NT2/D1 (cell line): ENCODE results near the gene LTBP1.

Source experiments
- DNase-seq: peaks from one replicate; pipeline ENCODE4 v3.0.0-alpha.2; 2011; ENCODE audit warnings: low read depth, low spot score
- H3K27me3 ChIP-seq: 2 replicates; pipeline ENCODE4 v1.6.0; 2011; ENCODE audit warnings: mild to moderate bottlenecking; ENCODE audit not compliant: insufficient read length, insufficient read depth
- H3K36me3 ChIP-seq: 2 replicates; pipeline ENCODE4 v1.6.1; 2011; ENCODE audit warnings: mild to moderate bottlenecking, low read length, mixed read lengths; ENCODE audit not compliant: insufficient read depth, insufficient read length
- H3K4me1 ChIP-seq: 2 replicates; pipeline ENCODE4 v1.5.1; 2011; ENCODE audit not compliant: insufficient read depth, insufficient read length
- H3K4me3 ChIP-seq: 2 replicates; pipeline ENCODE4 v1.5.1; 2011; ENCODE audit warnings: low read depth; ENCODE audit not compliant: insufficient read length
- H3K9ac ChIP-seq: 2 replicates; pipeline ENCODE4 v1.6.0; 2011; ENCODE audit warnings: low read depth; ENCODE audit not compliant: insufficient read length
- H3K9me3 ChIP-seq: 2 replicates; pipeline ENCODE4 v1.5.1; 2011; ENCODE audit warnings: mild to moderate bottlenecking, low read length; ENCODE audit not compliant: insufficient read depth
- SUZ12 ChIP-seq: IDR thresholded peaks from 2 replicates; pipeline ENCODE4 v1.6.1; 2011; ENCODE audit not compliant: insufficient read length, insufficient read depth; ENCODE audit errors: extremely low read depth
- YY1 ChIP-seq: IDR thresholded peaks from 2 replicates; pipeline ENCODE4 v1.6.1; 2011; ENCODE audit not compliant: insufficient read length, insufficient read depth
- ZNF274 ChIP-seq: IDR thresholded peaks from 2 replicates; pipeline ENCODE4 v1.6.1; 2011; ENCODE audit warnings: mild to moderate bottlenecking, low read depth, low read length

LTBP1 gene

GRCh38 chr2:33134086-33134771 is 187.5 kb downstream of the LTBP1 start:
- no peak for DNase-seq
- Histone ChIP-seq H3K36me3 (no peaks in the 10 kb centered on the region), H3K4me3 (no peak overlapping the region), H3K27me3 (no peaks in the 10 kb centered on the region), H3K9me3 (no peaks in the 10 kb centered on the region), H3K4me1 (no peaks in the 10 kb centered on the region), H3K9ac (no peak overlapping the region)
- TF ChIP-seq SUZ12 = no peak
- TF ChIP-seq YY1 = no peak
- TF ChIP-seq ZNF274 = no peak

DNA sequence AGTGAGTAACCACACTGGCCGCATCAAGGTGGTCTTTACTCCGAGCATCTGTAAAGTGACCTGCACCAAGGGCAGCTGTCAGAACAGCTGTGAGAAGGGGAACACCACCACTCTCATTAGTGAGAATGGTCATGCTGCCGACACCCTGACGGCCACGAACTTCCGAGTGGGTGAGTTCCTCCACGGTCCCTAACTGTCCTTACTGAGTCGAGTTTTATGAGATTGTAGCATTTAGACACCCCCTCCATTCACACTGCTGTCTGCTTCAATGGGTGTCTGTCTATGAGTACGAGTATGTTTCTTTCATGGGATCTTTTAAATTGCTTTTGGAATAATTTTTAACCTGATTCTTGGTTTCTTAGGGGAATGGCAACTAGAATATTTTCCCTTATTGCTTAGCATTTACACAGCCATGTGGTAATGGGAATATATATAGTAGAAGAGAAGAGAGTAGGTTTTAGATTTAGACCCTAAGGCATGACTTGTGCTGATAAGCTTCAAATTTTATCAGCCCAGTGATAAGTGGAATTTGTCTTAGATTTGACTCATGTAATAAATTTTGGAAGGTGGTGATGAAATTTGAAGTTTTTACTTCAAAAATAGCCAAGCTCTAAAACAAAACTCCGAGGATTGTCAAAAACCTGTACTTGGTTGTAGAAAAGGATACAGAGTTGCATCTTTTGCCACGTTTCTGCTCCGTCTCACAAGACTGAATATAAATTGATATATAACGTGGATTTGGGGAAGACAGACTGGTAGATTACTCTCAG is 188.2 kb downstream of the LTBP1 start:
- no peaks in the 10 kb centered on the region for H3K9me3 ChIP-seq
- H3K27me3 ChIP-seq = no peaks in the 10 kb centered on the region
- H3K4me3 ChIP-seq = no peak overlapping the region
- TF ChIP-seq YY1 (no peak), SUZ12 (no peak), ZNF274 (no peak)
- H3K9ac ChIP-seq = no peak overlapping the region
- DNase-seq = no peak
- H3K4me1 ChIP-seq = no peaks in the 10 kb centered on the region
- H3K36me3 ChIP-seq = no peaks in the 10 kb centered on the region

DNA sequence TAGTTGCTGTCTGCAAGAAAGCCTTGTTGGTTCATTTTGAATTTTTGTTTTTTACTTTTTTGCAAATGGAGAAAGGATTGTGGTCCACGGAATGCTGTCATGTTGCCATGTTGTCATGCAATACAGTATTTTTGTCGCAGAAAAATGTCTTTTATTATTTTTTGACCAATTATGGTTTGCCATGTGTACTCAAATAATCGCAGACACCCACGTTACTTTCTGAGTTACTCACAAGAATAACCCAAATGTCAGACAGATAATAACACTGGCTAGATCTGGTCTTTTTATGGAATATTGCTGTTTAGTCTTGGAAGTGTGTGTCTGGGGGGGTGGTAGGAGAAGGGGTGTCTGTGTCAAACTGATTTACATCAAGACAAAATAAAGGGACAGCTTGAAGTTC is 188.9 kb downstream of the LTBP1 start:
- Histone ChIP-seq H3K4me3 (no peak overlapping the region), H3K9me3 (no peaks in the 10 kb centered on the region), H3K36me3 (no peaks in the 10 kb centered on the region), H3K9ac (no peak overlapping the region), H3K4me1 (no peaks in the 10 kb centered on the region), H3K27me3 (no peaks in the 10 kb centered on the region)
- TF ChIP-seq YY1 (no peak), ZNF274 (no peak)
- DNase-seq = no peak

- Histone ChIP-seq H3K9me3 (no peaks in the 10 kb centered on the region), H3K9ac (no peak overlapping the region), H3K4me1 (no peaks in the 10 kb centered on the region), H3K27me3 (no peaks in the 10 kb centered on the region), H3K36me3 (no peaks in the 10 kb centered on the region), H3K4me3 (no peak overlapping the region)
- no peak for TF ChIP-seq ZNF274
- no peak for TF ChIP-seq YY1
- TF ChIP-seq SUZ12 = no peak
- no peak for DNase-seq
These were observed 189.3 kb downstream of the LTBP1 start for GRCh38 chr2:33136056-33136455.

GRCh38 chr2:33136566-33136965 is 189.8 kb downstream of the LTBP1 start:
- no peak overlapping the region for H3K9ac ChIP-seq
- no peaks in the 10 kb centered on the region for H3K9me3 ChIP-seq
- TF ChIP-seq SUZ12 (no peak), ZNF274 (no peak)
- H3K4me3 ChIP-seq = no peak overlapping the region
- no peaks in the 10 kb centered on the region for H3K27me3 ChIP-seq
- H3K4me1 ChIP-seq = no peaks in the 10 kb centered on the region
- no peak for DNase-seq
- H3K36me3 ChIP-seq = no peaks in the 10 kb centered on the region

DNA sequence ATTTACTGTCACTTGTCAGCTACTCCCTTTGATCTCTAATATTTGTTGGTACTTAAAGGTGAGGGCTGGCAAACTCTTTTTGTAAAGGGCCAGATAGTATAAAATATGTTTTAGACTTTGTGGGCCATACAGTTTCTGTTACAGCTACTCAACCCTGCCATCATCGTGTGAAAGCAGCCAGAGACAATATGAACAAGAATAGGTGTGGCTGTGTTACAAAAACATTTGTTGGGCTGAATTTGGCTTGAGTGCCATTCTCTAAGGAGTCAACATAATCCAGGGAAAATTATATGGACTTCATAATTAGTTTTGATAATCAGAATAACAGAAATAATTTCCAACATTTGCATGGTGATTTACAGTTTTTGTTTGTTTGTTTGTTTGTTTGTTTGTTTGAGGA is 190.6 kb downstream of the LTBP1 start:
- TF ChIP-seq SUZ12 (no peak), ZNF274 (no peak), YY1 (no peak)
- Histone ChIP-seq H3K9me3 (no peaks in the 10 kb centered on the region), H3K4me1 (no peaks in the 10 kb centered on the region), H3K9ac (no peak overlapping the region), H3K36me3 (no peaks in the 10 kb centered on the region), H3K4me3 (no peak overlapping the region), H3K27me3 (no peaks in the 10 kb centered on the region)
- no peak for DNase-seq

GRCh38 chr2:33139949-33140348 is 193.2 kb downstream of the LTBP1 start:
- Histone ChIP-seq H3K4me3 (no peak overlapping the region), H3K9ac (no peak overlapping the region), H3K4me1 (no peaks in the 10 kb centered on the region), H3K9me3 (no peaks in the 10 kb centered on the region), H3K27me3 (no peaks in the 10 kb centered on the region), H3K36me3 (no peaks in the 10 kb centered on the region)
- DNase-seq = no peak
- TF ChIP-seq YY1 = no peak
- no peak for TF ChIP-seq ZNF274
- no peak for TF ChIP-seq SUZ12
